ENCODE results near the gene TTF2. TPM values are rescaled to one million over a fixed set of nuclear protein-coding genes. Genes with fewer than 3 reads are reported as not detected.

TTF2 gene
- total RNA-seq, 4 donors from 2014 or later: 12.1 to 59.4 (median 28.5) TPM

DNA sequence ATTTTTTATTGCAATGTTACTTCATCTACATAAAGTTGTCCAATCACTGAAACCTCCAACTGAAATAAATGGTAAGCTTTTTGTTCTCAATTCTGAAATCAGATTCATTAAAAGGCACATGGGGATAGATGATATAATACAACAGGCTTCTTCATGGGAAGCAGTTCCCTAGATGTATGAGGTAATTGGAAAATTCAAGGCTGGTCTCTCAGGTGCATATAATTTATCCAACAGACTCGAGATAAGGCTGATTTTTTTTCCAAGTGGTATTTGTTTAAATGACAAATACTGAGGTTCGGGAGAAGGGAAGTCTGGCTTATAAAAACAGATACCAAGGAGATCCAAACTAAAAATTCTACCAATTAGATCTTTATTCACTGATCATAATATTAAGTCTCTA, 47.2 kb downstream of the TTF2 start:
- H3K27me3 ChIP-seq: no peaks in the 10 kb centered on the region
- H3K9me3 ChIP-seq: no peaks in the 10 kb centered on the region
- TF ChIP-seq, protein P1, sequence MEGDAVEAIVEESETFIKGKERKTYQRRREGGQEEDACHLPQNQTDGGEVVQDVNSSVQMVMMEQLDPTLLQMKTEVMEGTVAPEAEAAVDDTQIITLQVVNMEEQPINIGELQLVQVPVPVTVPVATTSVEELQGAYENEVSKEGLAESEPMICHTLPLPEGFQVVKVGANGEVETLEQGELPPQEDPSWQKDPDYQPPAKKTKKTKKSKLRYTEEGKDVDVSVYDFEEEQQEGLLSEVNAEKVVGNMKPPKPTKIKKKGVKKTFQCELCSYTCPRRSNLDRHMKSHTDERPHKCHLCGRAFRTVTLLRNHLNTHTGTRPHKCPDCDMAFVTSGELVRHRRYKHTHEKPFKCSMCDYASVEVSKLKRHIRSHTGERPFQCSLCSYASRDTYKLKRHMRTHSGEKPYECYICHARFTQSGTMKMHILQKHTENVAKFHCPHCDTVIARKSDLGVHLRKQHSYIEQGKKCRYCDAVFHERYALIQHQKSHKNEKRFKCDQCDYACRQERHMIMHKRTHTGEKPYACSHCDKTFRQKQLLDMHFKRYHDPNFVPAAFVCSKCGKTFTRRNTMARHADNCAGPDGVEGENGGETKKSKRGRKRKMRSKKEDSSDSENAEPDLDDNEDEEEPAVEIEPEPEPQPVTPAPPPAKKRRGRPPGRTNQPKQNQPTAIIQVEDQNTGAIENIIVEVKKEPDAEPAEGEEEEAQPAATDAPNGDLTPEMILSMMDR (IDR thresholded peaks at IDR 0.05): no peak
- TF ChIP-seq POLR2A (IDR thresholded peaks at IDR 0.05): no peak
- no peaks in the 10 kb centered on the region for H3K4me1 ChIP-seq
- H3K36me3 ChIP-seq: peaks cover 0 to 12% (median 0%) of the 10 kb centered on the region in 3 donors
- DNase-seq: no peak
- H3K4me3 ChIP-seq: no peak overlapping the region
- H3K27ac ChIP-seq: no peak overlapping the region

DNA sequence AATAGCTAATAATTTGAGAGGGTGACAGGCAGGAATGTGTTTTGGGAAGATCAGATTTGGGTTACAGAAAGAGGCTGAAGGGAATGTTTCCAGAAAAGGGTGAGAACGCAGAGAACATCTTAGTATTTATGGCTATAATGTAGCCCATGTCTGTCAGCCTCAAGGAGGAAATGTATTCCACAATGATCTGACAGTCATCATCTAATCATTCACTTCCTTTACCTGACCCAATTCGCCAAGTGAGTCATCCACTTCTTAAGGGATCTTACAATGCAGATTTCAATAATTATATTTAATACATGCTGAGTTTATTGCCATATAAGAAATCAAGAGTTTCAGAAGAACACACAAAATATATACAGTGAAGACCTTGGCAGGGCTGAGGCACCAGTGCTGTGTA, 50.6 kb downstream of the TTF2 start:
- H3K36me3 ChIP-seq: no peaks in the 10 kb centered on the region
- H3K27ac ChIP-seq: no peak overlapping the region
- no peaks in the 10 kb centered on the region for H3K9me3 ChIP-seq
- H3K4me3 ChIP-seq: no peak overlapping the region
- TF ChIP-seq, protein P1 (IDR thresholded peaks at IDR 0.05): no peak
- TF ChIP-seq POLR2A (IDR thresholded peaks at IDR 0.05): no peak
- H3K27me3 ChIP-seq: no peaks in the 10 kb centered on the region
- no peak for DNase-seq
- H3K4me1 ChIP-seq: no peaks in the 10 kb centered on the region

DNA sequence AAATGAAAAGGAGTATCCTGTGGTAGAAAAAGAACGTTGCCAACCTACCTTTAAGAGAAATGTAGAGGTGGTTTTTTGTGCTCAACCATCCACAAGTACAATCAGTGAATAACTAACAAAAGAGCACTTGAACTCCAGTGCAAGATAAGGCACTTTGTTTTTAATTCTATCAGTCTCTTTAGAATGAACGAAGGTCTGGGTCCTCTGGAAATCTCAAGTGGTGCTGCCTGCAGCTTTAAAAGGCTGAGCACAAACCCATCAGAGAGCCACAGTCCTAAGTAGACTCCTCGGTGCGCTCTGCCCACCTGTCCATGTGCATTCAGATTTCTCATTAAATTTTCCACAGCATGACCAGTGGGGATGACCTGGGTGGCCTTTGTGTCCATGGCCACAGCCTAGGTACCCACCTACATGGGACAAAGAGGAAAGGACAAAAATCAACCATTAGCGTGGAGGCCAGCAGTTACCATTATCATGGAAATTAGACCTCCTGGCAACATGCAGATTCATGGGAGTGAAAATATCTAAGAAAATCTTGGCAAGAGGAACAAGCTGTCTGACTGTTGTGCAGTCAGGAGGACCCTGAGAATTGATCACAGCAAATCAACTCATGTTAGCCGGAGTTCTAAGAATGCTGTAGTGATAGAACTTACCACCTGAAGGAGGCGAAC, 52.1 kb downstream of the TTF2 start:
- no peak overlapping the region for H3K27ac ChIP-seq
- TF ChIP-seq, protein P1 (IDR thresholded peaks at IDR 0.05): no peak
- no peak for TF ChIP-seq POLR2A (IDR thresholded peaks at IDR 0.05)
- H3K4me1 ChIP-seq: no peaks in the 10 kb centered on the region
- no peaks in the 10 kb centered on the region for H3K27me3 ChIP-seq
- no peak overlapping the region for H3K4me3 ChIP-seq
- no peak for DNase-seq
- H3K9me3 ChIP-seq: no peaks in the 10 kb centered on the region
- no peaks in the 10 kb centered on the region for H3K36me3 ChIP-seq

DNA sequence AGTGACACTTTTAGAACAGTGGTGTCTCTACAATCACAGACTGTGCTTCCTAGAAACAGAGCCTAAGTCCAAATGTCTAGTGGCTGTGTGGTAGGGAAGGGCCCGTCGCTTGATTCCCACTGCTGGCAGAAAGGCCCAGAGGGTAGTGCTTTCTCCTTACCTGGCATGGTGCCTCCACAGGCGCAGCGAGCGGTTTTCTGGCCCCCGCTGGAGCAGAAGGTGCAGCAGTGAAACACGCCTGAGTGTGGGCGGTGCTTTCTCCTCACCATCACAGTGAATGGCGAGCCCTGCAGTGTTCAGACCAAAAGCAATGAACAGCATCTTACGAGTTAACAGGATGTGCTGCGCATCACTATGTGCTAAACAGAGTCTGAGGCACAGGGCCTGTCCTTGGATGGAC, 53.1 kb downstream of the TTF2 start:
- Histone ChIP-seq H3K27ac (no peak overlapping the region), H3K36me3 (no peaks in the 10 kb centered on the region)
- TF ChIP-seq POLR2A (IDR thresholded peaks at IDR 0.05): no peak
- TF ChIP-seq, protein P1 (IDR thresholded peaks at IDR 0.05): no peak

DNA sequence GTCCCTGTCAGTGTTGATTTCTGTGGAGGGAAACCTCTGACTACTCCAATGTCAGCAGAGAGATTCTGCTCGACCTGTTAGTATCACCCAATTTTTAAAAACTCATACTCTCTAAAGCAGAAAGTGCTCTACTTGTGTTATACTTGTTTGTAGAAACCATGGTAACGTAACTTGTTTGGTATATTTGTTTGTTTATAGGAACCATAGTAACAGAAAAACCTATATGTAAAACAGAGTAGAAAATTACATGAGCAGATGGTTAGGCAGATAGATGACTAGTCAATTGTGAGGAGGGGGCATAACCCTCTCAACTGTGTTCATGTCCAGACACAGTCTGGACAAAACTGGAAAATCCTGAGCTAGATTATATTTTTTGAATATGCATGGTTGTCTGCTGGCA, 54.8 kb downstream of the TTF2 start:
- no peaks in the 10 kb centered on the region for H3K27me3 ChIP-seq
- H3K4me3 ChIP-seq: no peak overlapping the region
- no peaks in the 10 kb centered on the region for H3K4me1 ChIP-seq
- H3K9me3 ChIP-seq: no peaks in the 10 kb centered on the region
- no peaks in the 10 kb centered on the region for H3K36me3 ChIP-seq
- H3K27ac ChIP-seq: no peak overlapping the region
- no peak for DNase-seq
- TF ChIP-seq POLR2A (IDR thresholded peaks at IDR 0.05): no peak
- TF ChIP-seq, protein P1 (IDR thresholded peaks at IDR 0.05): no peak

More for the DNA sequence above, 53.1 kb downstream of the TTF2 start:
- no peaks in the 10 kb centered on the region for H3K27me3 ChIP-seq
- H3K4me1 ChIP-seq: no peaks in the 10 kb centered on the region
- no peak overlapping the region for H3K4me3 ChIP-seq
- no peak for DNase-seq
- no peaks in the 10 kb centered on the region for H3K9me3 ChIP-seq
